ENCODE results near the gene ATP2C2.

ATP2C2 gene

GRCh38 chr16:84369938-84370627 is 1.7 kb downstream of the ATP2C2 start:
- Histone ChIP-seq H2AK5ac (ENCODE audit: low read length, severe bottlenecking) (no peak overlapping the region), H3K4me3 (ENCODE audit: insufficient read depth in 1 of 2, low read depth in 1 of 2, low read length in 2 of 2) (no peak overlapping the region), H2AFZ (ENCODE audit: low read depth, low read length) (no peak overlapping the region), H2BK5ac (ENCODE audit: low read depth, low read length, poor library complexity, severe bottlenecking) (no peak overlapping the region), H3K27me3 (ENCODE audit: control insufficient read depth in 1 of 2, insufficient read depth in 1 of 2, low read length in 2 of 2) (peaks cover 75 to 81% of the 10 kb centered on the region in 2 experiments), H3K4me2 (ENCODE audit: low read length, poor library complexity, severe bottlenecking) (no peak overlapping the region), H2BK15ac (ENCODE audit: low read depth, poor library complexity, severe bottlenecking) (no peak overlapping the region), H3K18ac (ENCODE audit: low read depth in 1 of 2, low read length in 2 of 2) (no peak overlapping the region), H2BK12ac (ENCODE audit: low read length in 2 of 2) (no peak overlapping the region), H3K36me3 (ENCODE audit: control insufficient read depth in 1 of 2, insufficient read depth in 2 of 2, low read depth in 1 of 2, low read length in 2 of 2) (no peaks in the 10 kb centered on the region), H3K14ac (ENCODE audit: low read length in 2 of 2) (no peak overlapping the region), H3K23ac (ENCODE audit: low read length in 2 of 2) (no peak overlapping the region), H3K79me1 (replicated peaks; ENCODE audit: low read length, poor library complexity, severe bottlenecking) (no peaks in the 10 kb centered on the region), H3K27ac (ENCODE audit: low read length, poor library complexity, severe bottlenecking) (no peak overlapping the region), H3K4me1 (ENCODE audit: control insufficient read depth, insufficient read depth, low read depth, low read length) (peaks cover 6% of the 10 kb centered on the region), H3K9ac (ENCODE audit: low read length) (no peak overlapping the region), H2BK120ac (ENCODE audit: low read depth, low read length) (no peak overlapping the region), H4K8ac (ENCODE audit: low read length) (no peak overlapping the region), H3K9me3 (ENCODE audit: control insufficient read depth, low read length) (no peaks in the 10 kb centered on the region), H4K91ac (ENCODE audit: low read length) (no peak overlapping the region), H3K4ac (ENCODE audit: low read depth in 1 of 2, low read length in 2 of 2) (no peak overlapping the region)
- WGBS = 58% methylated on average over 11 of the region's 11 CpGs
- no peak for DNase-seq

- Histone ChIP-seq H3K9ac (ENCODE audit: low read length) (no peak overlapping the region), H2BK12ac (ENCODE audit: low read length in 2 of 2) (no peak overlapping the region), H4K8ac (ENCODE audit: low read length) (no peak overlapping the region), H3K27me3 (ENCODE audit: control insufficient read depth in 1 of 2, insufficient read depth in 1 of 2, low read length in 2 of 2) (peaks cover 74 to 83% of the 10 kb centered on the region in 2 experiments), H3K79me1 (replicated peaks; ENCODE audit: low read length, poor library complexity, severe bottlenecking) (no peaks in the 10 kb centered on the region), H2BK5ac (ENCODE audit: low read depth, low read length, poor library complexity, severe bottlenecking) (no peak overlapping the region), H3K4me2 (ENCODE audit: low read length, poor library complexity, severe bottlenecking) (no peak overlapping the region), H2BK15ac (ENCODE audit: low read depth, poor library complexity, severe bottlenecking) (no peak overlapping the region), H3K27ac (ENCODE audit: low read length, poor library complexity, severe bottlenecking) (no peak overlapping the region), H3K18ac (ENCODE audit: low read depth in 1 of 2, low read length in 2 of 2) (no peak overlapping the region), H3K14ac (ENCODE audit: low read length in 2 of 2) (no peak overlapping the region), H2AK5ac (ENCODE audit: low read length, severe bottlenecking) (no peak overlapping the region), H3K4me1 (ENCODE audit: control insufficient read depth, insufficient read depth, low read depth, low read length) (peaks cover 6% of the 10 kb centered on the region), H3K23ac (ENCODE audit: low read length in 2 of 2) (no peak overlapping the region), H3K36me3 (ENCODE audit: control insufficient read depth in 1 of 2, insufficient read depth in 2 of 2, low read depth in 1 of 2, low read length in 2 of 2) (no peaks in the 10 kb centered on the region), H3K4ac (ENCODE audit: low read depth in 1 of 2, low read length in 2 of 2) (no peak overlapping the region), H3K4me3 (ENCODE audit: insufficient read depth in 1 of 2, low read depth in 1 of 2, low read length in 2 of 2) (no peak overlapping the region), H2BK120ac (ENCODE audit: low read depth, low read length) (no peak overlapping the region), H2AFZ (ENCODE audit: low read depth, low read length) (no peak overlapping the region), H3K9me3 (ENCODE audit: control insufficient read depth, low read length) (no peaks in the 10 kb centered on the region), H4K91ac (ENCODE audit: low read length) (no peak overlapping the region)
- 59% methylated on average over 8 of the region's 8 CpGs for WGBS
- DNase-seq = no peak
These were observed 2.6 kb downstream of the ATP2C2 start for GRCh38 chr16:84370723-84371552.

- Histone ChIP-seq H2BK120ac (ENCODE audit: low read depth, low read length) (no peak overlapping the region), H3K27me3 (ENCODE audit: control insufficient read depth in 1 of 2, insufficient read depth in 1 of 2, low read length in 2 of 2) (peaks cover 72 to 83% of the 10 kb centered on the region in 2 experiments), H3K9me3 (ENCODE audit: control insufficient read depth, low read length) (no peaks in the 10 kb centered on the region), H3K9ac (ENCODE audit: low read length) (no peak overlapping the region), H3K4me3 (ENCODE audit: insufficient read depth in 1 of 2, low read depth in 1 of 2, low read length in 2 of 2) (no peak overlapping the region), H2BK15ac (ENCODE audit: low read depth, poor library complexity, severe bottlenecking) (no peak overlapping the region), H3K4ac (ENCODE audit: low read depth in 1 of 2, low read length in 2 of 2) (no peak overlapping the region), H3K14ac (ENCODE audit: low read length in 2 of 2) (no peak overlapping the region), H2AFZ (ENCODE audit: low read depth, low read length) (no peak overlapping the region), H2AK5ac (ENCODE audit: low read length, severe bottlenecking) (no peak overlapping the region), H3K4me1 (ENCODE audit: control insufficient read depth, insufficient read depth, low read depth, low read length) (peaks cover 6% of the 10 kb centered on the region), H3K79me1 (replicated peaks; ENCODE audit: low read length, poor library complexity, severe bottlenecking) (no peaks in the 10 kb centered on the region), H3K18ac (ENCODE audit: low read depth in 1 of 2, low read length in 2 of 2) (no peak overlapping the region), H4K8ac (ENCODE audit: low read length) (no peak overlapping the region), H3K27ac (ENCODE audit: low read length, poor library complexity, severe bottlenecking) (no peak overlapping the region), H2BK5ac (ENCODE audit: low read depth, low read length, poor library complexity, severe bottlenecking) (no peak overlapping the region), H3K4me2 (ENCODE audit: low read length, poor library complexity, severe bottlenecking) (no peak overlapping the region), H4K91ac (ENCODE audit: low read length) (no peak overlapping the region), H3K23ac (ENCODE audit: low read length in 2 of 2) (no peak overlapping the region), H3K36me3 (ENCODE audit: control insufficient read depth in 1 of 2, insufficient read depth in 2 of 2, low read depth in 1 of 2, low read length in 2 of 2) (no peaks in the 10 kb centered on the region), H2BK12ac (ENCODE audit: low read length in 2 of 2) (no peak overlapping the region)
- no peak for DNase-seq
- 93% methylated on average over 4 of the region's 4 CpGs for WGBS
These were observed 3.2 kb downstream of the ATP2C2 start for GRCh38 chr16:84371553-84371865.

GRCh38 chr16:84373907-84374489 is 5.7 kb downstream of the ATP2C2 start:
- Histone ChIP-seq H3K27ac (ENCODE audit: low read length, poor library complexity, severe bottlenecking) (no peak overlapping the region), H3K18ac (ENCODE audit: low read depth in 1 of 2, low read length in 2 of 2) (no peak overlapping the region), H3K23ac (ENCODE audit: low read length in 2 of 2) (no peak overlapping the region)

More at GRCh38 chr16:84373907-84374489, 5.7 kb downstream of the ATP2C2 start:
- Histone ChIP-seq H3K9me3 (ENCODE audit: control insufficient read depth, low read length) (no peaks in the 10 kb centered on the region), H4K91ac (ENCODE audit: low read length) (no peak overlapping the region), H2BK12ac (ENCODE audit: low read length in 2 of 2) (no peak overlapping the region), H3K4me3 (ENCODE audit: insufficient read depth in 1 of 2, low read depth in 1 of 2, low read length in 2 of 2) (no peak overlapping the region), H2AK5ac (ENCODE audit: low read length, severe bottlenecking) (no peak overlapping the region), H2BK5ac (ENCODE audit: low read depth, low read length, poor library complexity, severe bottlenecking) (no peak overlapping the region), H3K4ac (ENCODE audit: low read depth in 1 of 2, low read length in 2 of 2) (no peak overlapping the region), H3K14ac (ENCODE audit: low read length in 2 of 2) (no peak overlapping the region), H2BK120ac (ENCODE audit: low read depth, low read length) (no peak overlapping the region), H3K27me3 (ENCODE audit: control insufficient read depth in 1 of 2, insufficient read depth in 1 of 2, low read length in 2 of 2) (peaks cover 57 to 82% of the 10 kb centered on the region in 2 experiments), H2AFZ (ENCODE audit: low read depth, low read length) (no peak overlapping the region), H3K4me2 (ENCODE audit: low read length, poor library complexity, severe bottlenecking) (no peak overlapping the region), H3K36me3 (ENCODE audit: control insufficient read depth in 1 of 2, insufficient read depth in 2 of 2, low read depth in 1 of 2, low read length in 2 of 2) (no peaks in the 10 kb centered on the region), H3K9ac (ENCODE audit: low read length) (no peak overlapping the region), H3K4me1 (ENCODE audit: control insufficient read depth, insufficient read depth, low read depth, low read length) (no peaks in the 10 kb centered on the region), H2BK15ac (ENCODE audit: low read depth, poor library complexity, severe bottlenecking) (no peak overlapping the region), H3K79me1 (replicated peaks; ENCODE audit: low read length, poor library complexity, severe bottlenecking) (no peaks in the 10 kb centered on the region), H4K8ac (ENCODE audit: low read length) (no peak overlapping the region)
- 78% methylated on average over 7 of the region's 10 CpGs for WGBS
- no peak for DNase-seq
